HG02981 (cell line): ENCODE results near the gene TRIM50.
"Not testable (repeated sequence)": the region's sequence is repeated elsewhere in the genome, so short reads cannot be mapped to it uniquely, and the experiment has no call there.

Source experiments
- ATAC-seq: cut with Tn5 transposase; IDR thresholded peaks from one replicate; pipeline ENCODE4 v1.9.1; 2021; ENCODE audit warnings: mild to moderate bottlenecking, moderate library complexity; ENCODE audit not compliant: unreplicated experiment

The TRIM50 gene

GRCh38 chr7:73350306-73351068, 22.6 kb upstream of the TRIM50 start:
- ATAC-seq, result no peak

- ATAC-seq, result no peak
Observed at GRCh38 chr7:73349763-73350162, 21.9 kb upstream of the TRIM50 start.

- no peak for ATAC-seq
Observed at GRCh38 chr7:73345951-73346350, 18.1 kb upstream of the TRIM50 start.

GRCh38 chr7:73345538-73345937, 17.7 kb upstream of the TRIM50 start:
- no peak for ATAC-seq

GRCh38 chr7:73343671-73344380, 15.9 kb upstream of the TRIM50 start:
- ATAC-seq, result no peak

- ATAC-seq, result no peak
Observed at GRCh38 chr7:73342645-73343044, 14.8 kb upstream of the TRIM50 start.

- no peak for ATAC-seq
Observed at GRCh38 chr7:73341877-73342276, 14.0 kb upstream of the TRIM50 start.

- no peak for ATAC-seq
Observed at GRCh38 chr7:73340514-73340913, 12.6 kb upstream of the TRIM50 start.

- ATAC-seq, result no peak
Observed at GRCh38 chr7:73338321-73338720, 10.4 kb upstream of the TRIM50 start.

GRCh38 chr7:73332447-73332846, 4.6 kb upstream of the TRIM50 start:
- no peak for ATAC-seq

GRCh38 chr7:73330772-73331171, 2.9 kb upstream of the TRIM50 start:
- ATAC-seq, result no peak

- no peak for ATAC-seq
Observed at GRCh38 chr7:73329861-73330581, 2.1 kb upstream of the TRIM50 start.

GRCh38 chr7:73328696-73329095, 814 bp upstream of the TRIM50 start:
- no peak for ATAC-seq

- ATAC-seq, result not testable (repeated sequence)
Observed at GRCh38 chr7:73327449-73327848, 433 bp downstream of the TRIM50 start.

GRCh38 chr7:73325424-73325823, 2.5 kb downstream of the TRIM50 start:
- ATAC-seq, result not testable (repeated sequence)

- not testable (repeated sequence) for ATAC-seq
Observed at GRCh38 chr7:73324081-73324845, 3.6 kb downstream of the TRIM50 start.

GRCh38 chr7:73323434-73324080, 4.3 kb downstream of the TRIM50 start:
- ATAC-seq, result not testable (repeated sequence)

- ATAC-seq, result not testable (repeated sequence)
Observed at GRCh38 chr7:73320009-73320408, 7.9 kb downstream of the TRIM50 start.

- ATAC-seq, result not testable (repeated sequence)
Observed at GRCh38 chr7:73319541-73319940, 8.3 kb downstream of the TRIM50 start.

- not testable (repeated sequence) for ATAC-seq
Observed at GRCh38 chr7:73318656-73319204, 9.2 kb downstream of the TRIM50 start.
